ENCODE data around the gene SENP3. TPM values are rescaled to one million over a fixed set of nuclear protein-coding genes. Genes with fewer than 3 reads are reported as not detected.

The SENP3 gene
- total and polyA plus RNA-seq, 2 of the 13 experiments (the other 11 are each of a cell fraction or from before 2014, with no cell fraction given), result 55.8 to 75.4 TPM

DNA sequence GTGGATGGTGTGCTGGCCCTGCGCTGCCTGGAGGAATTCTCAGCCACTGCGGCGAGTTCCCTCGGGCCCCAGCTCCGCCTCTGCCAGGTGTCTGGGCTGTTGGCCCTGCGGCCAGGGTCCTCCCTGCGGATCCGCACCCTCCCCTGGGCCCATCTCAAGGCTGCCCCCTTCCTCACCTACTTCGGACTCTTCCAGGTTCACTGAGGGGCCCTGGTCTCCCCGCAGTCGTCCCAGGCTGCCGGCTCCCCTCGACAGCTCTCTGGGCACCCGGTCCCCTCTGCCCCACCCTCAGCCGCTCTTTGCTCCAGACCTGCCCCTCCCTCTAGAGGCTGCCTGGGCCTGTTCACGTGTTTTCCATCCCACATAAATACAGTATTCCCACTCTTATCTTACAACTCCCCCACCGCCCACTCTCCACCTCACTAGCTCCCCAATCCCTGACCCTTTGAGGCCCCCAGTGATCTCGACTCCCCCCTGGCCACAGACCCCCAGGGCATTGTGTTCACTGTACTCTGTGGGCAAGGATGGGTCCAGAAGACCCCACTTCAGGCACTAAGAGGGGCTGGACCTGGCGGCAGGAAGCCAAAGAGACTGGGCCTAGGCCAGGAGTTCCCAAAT lies 4.5 kb upstream of the SENP3 start (continued):
- TF ChIP-seq, protein P1, sequence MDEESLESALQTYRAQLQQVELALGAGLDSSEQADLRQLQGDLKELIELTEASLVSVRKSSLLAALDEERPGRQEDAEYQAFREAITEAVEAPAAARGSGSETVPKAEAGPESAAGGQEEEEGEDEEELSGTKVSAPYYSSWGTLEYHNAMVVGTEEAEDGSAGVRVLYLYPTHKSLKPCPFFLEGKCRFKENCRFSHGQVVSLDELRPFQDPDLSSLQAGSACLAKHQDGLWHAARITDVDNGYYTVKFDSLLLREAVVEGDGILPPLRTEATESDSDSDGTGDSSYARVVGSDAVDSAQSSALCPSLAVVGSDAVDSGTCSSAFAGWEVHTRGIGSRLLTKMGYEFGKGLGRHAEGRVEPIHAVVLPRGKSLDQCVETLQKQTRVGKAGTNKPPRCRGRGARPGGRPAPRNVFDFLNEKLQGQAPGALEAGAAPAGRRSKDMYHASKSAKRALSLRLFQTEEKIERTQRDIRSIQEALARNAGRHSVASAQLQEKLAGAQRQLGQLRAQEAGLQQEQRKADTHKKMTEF (CRISPR knock-in tag; IDR thresholded peaks at IDR 0.05), result no peak
- no peak for TF ChIP-seq ZNF282 (IDR thresholded peaks at IDR 0.05; ENCODE audit: partially characterized antibody)
- no peak for TF ChIP-seq ARHGAP35 (CRISPR knock-in tag; IDR thresholded peaks at IDR 0.05; ENCODE audit: borderline replicate concordance)
- peak; percentile 42; the same call in 1 of the 2 replicates for TF ChIP-seq GABPB1 (CRISPR knock-in tag; IDR thresholded peaks at IDR 0.05)
- TF ChIP-seq SP140L (CRISPR knock-in tag; IDR thresholded peaks at IDR 0.05; ENCODE audit: borderline replicate concordance), result no peak
- TF ChIP-seq MTF2 (CRISPR knock-in tag; IDR thresholded peaks at IDR 0.05; ENCODE audit: borderline replicate concordance), result no peak
- 0 out of 2 replicates have a peak, but pooled peaks have one; percentile 37 for TF ChIP-seq CBFB (CRISPR knock-in tag; IDR thresholded peaks at IDR 0.05)
- no peak for TF ChIP-seq ZNF335 (CRISPR knock-in tag; IDR thresholded peaks at IDR 0.05)
- TF ChIP-seq ZSCAN22 (CRISPR knock-in tag; IDR thresholded peaks at IDR 0.05), result no peak
- no peak for TF ChIP-seq KDM2A (CRISPR knock-in tag; IDR thresholded peaks at IDR 0.05; ENCODE audit: borderline replicate concordance, low read depth)
- TF ChIP-seq, protein P2, sequence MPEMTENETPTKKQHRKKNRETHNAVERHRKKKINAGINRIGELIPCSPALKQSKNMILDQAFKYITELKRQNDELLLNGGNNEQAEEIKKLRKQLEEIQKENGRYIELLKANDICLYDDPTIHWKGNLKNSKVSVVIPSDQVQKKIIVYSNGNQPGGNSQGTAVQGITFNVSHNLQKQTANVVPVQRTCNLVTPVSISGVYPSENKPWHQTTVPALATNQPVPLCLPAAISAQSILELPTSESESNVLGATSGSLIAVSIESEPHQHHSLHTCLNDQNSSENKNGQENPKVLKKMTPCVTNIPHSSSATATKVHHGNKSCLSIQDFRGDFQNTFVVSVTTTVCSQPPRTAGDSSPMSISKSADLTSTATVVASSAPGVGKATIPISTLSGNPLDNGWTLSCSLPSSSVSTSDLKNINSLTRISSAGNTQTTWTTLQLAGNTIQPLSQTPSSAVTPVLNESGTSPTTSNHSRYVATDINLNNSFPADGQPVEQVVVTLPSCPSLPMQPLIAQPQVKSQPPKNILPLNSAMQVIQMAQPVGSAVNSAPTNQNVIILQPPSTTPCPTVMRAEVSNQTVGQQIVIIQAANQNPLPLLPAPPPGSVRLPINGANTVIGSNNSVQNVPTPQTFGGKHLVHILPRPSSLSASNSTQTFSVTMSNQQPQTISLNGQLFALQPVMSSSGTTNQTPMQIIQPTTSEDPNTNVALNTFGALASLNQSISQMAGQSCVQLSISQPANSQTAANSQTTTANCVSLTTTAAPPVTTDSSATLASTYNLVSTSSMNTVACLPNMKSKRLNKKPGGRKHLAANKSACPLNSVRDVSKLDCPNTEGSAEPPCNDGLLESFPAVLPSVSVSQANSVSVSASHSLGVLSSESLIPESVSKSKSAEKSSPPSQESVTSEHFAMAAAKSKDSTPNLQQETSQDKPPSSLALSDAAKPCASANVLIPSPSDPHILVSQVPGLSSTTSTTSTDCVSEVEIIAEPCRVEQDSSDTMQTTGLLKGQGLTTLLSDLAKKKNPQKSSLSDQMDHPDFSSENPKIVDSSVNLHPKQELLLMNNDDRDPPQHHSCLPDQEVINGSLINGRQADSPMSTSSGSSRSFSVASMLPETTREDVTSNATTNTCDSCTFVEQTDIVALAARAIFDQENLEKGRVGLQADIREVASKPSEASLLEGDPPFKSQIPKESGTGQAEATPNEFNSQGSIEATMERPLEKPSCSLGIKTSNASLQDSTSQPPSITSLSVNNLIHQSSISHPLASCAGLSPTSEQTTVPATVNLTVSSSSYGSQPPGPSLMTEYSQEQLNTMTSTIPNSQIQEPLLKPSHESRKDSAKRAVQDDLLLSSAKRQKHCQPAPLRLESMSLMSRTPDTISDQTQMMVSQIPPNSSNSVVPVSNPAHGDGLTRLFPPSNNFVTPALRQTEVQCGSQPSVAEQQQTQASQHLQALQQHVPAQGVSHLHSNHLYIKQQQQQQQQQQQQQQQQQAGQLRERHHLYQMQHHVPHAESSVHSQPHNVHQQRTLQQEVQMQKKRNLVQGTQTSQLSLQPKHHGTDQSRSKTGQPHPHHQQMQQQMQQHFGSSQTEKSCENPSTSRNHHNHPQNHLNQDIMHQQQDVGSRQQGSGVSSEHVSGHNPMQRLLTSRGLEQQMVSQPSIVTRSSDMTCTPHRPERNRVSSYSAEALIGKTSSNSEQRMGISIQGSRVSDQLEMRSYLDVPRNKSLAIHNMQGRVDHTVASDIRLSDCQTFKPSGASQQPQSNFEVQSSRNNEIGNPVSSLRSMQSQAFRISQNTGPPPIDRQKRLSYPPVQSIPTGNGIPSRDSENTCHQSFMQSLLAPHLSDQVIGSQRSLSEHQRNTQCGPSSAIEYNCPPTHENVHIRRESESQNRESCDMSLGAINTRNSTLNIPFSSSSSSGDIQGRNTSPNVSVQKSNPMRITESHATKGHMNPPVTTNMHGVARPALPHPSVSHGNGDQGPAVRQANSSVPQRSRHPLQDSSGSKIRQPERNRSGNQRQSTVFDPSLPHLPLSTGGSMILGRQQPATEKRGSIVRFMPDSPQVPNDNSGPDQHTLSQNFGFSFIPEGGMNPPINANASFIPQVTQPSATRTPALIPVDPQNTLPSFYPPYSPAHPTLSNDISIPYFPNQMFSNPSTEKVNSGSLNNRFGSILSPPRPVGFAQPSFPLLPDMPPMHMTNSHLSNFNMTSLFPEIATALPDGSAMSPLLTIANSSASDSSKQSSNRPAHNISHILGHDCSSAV (CRISPR knock-in tag; IDR thresholded peaks at IDR 0.05; ENCODE audit: borderline replicate concordance), result no peak
- TF ChIP-seq, protein P3, sequence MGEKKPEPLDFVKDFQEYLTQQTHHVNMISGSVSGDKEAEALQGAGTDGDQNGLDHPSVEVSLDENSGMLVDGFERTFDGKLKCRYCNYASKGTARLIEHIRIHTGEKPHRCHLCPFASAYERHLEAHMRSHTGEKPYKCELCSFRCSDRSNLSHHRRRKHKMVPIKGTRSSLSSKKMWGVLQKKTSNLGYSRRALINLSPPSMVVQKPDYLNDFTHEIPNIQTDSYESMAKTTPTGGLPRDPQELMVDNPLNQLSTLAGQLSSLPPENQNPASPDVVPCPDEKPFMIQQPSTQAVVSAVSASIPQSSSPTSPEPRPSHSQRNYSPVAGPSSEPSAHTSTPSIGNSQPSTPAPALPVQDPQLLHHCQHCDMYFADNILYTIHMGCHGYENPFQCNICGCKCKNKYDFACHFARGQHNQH (CRISPR knock-in tag; IDR thresholded peaks at IDR 0.05), result peak; percentile 7; the same call in 1 of the 2 replicates
- peak; percentile 16; the same call in 1 of the 2 replicates for TF ChIP-seq DMAP1 (CRISPR knock-in tag; IDR thresholded peaks at IDR 0.05)
- 0 out of 2 replicates have a peak, but pooled peaks have one; percentile 6 for TF ChIP-seq CEBPG (CRISPR knock-in tag; IDR thresholded peaks at IDR 0.05)
- peak; percentile 31; the same call in 1 of the 2 replicates for TF ChIP-seq FOXK1 (CRISPR knock-in tag; IDR thresholded peaks at IDR 0.05; ENCODE audit: borderline replicate concordance, low read depth)
- TF ChIP-seq SAFB2 (CRISPR knock-in tag; IDR thresholded peaks at IDR 0.05; ENCODE audit: borderline replicate concordance, low read depth), result no peak
- no peak for TF ChIP-seq SATB2 (CRISPR knock-in tag; IDR thresholded peaks at IDR 0.05)
- TF ChIP-seq, protein P4, sequence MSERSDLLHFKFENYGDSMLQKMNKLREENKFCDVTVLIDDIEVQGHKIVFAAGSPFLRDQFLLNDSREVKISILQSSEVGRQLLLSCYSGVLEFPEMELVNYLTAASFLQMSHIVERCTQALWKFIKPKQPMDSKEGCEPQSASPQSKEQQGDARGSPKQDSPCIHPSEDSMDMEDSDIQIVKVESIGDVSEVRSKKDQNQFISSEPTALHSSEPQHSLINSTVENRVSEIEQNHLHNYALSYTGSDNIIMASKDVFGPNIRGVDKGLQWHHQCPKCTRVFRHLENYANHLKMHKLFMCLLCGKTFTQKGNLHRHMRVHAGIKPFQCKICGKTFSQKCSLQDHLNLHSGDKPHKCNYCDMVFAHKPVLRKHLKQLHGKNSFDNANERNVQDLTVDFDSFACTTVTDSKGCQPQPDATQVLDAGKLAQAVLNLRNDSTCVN (CRISPR knock-in tag; IDR thresholded peaks at IDR 0.05; ENCODE audit: borderline replicate concordance), result 0 out of 2 replicates have a peak, but pooled peaks have one; percentile 61
